Measurements from ENCODE around the gene PLEKHH2. TPM values are rescaled to one million over a fixed set of nuclear protein-coding genes. Genes with fewer than 3 reads are reported as not detected.

PLEKHH2 gene
- total and polyA plus RNA-seq, 12 donors: 0.23 to 3.1 (median 1.2) TPM

DNA sequence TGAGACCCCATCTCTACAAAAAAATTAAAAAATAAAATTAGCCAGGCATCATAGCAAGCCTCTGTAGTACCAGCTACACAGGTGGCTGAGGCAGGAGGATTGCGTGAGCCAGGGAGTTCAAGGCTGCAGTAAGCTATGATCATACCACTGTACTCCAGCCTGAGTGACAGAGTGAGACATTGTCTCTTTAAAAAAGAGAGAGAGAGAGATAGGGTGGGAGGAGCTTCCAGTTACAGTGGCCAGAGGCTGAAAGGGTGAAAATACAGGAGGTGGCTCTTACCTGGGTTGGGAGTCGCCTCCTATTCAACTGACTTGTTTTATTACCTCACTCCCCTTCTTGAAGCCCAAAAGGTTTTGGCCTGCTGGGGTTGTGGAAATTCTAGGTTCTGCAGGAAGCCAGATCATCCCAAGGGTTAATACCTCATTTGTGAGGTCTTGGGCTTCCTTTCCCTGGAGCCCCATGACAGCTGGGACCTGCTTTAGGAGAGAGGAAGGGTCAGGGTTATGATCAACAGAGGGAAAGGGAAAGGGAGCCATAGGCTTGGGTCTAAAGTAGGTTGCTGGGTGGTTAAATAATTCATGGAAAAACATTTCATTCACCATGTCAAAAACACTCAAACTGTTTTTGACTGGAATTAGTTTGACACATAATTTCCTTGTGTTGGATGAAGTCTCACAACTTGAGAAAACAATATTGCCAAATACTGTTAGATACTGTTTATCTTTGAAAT is 154.1 kb downstream of the PLEKHH2 start:
- WGBS, 2 donors: 93 to 100% methylated on average over 2 of the region's 2 CpGs
- Histone ChIP-seq H3K27me3 (no peaks in the 10 kb centered on the region), H3K4me3 (no peak overlapping the region), H3K27ac (peak overlapping the region in 2 of 10 donors; percentile 16 to 38), H3K36me3 (peaks cover 0 to 93% (median 12%) of the 10 kb centered on the region in 9 donors), H3K4me1 (no peaks in the 10 kb centered on the region), H3K9me3 (no peaks in the 10 kb centered on the region)
- intact Hi-C loops (cut with DNase I): no loop called here
- TF ChIP-seq, protein P1, sequence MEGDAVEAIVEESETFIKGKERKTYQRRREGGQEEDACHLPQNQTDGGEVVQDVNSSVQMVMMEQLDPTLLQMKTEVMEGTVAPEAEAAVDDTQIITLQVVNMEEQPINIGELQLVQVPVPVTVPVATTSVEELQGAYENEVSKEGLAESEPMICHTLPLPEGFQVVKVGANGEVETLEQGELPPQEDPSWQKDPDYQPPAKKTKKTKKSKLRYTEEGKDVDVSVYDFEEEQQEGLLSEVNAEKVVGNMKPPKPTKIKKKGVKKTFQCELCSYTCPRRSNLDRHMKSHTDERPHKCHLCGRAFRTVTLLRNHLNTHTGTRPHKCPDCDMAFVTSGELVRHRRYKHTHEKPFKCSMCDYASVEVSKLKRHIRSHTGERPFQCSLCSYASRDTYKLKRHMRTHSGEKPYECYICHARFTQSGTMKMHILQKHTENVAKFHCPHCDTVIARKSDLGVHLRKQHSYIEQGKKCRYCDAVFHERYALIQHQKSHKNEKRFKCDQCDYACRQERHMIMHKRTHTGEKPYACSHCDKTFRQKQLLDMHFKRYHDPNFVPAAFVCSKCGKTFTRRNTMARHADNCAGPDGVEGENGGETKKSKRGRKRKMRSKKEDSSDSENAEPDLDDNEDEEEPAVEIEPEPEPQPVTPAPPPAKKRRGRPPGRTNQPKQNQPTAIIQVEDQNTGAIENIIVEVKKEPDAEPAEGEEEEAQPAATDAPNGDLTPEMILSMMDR (IDR thresholded peaks at IDR 0.05): no peak
- DNase-seq (no peak), ATAC-seq (no peak)

DNA sequence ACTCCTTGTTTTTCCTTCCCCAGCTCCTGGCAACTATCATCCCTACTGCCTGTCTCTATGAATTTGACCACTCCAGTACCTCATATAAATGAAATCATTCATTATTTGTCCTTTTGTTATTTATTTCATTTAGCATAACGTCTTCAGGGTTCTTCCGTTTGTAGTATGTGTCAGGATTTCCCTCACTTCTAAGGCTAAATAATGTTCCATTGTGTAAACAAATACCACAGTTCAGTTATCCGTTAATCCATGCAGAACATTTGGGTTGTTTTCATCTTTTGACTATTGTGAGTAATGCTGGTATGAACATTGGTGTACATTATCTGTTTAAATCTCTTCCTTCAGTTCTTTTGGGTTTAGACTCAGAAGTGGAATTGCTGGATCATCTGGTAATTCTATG is 155.6 kb downstream of the PLEKHH2 start:
- no peaks in the 10 kb centered on the region for H3K9me3 ChIP-seq
- no peak for DNase-seq
- no peak overlapping the region for H3K4me3 ChIP-seq
- no peak for ATAC-seq
- H3K4me1 ChIP-seq: no peaks in the 10 kb centered on the region
- 93 to 95% methylated on average over 3 of the region's 3 CpGs for WGBS, 2 donors
- H3K27me3 ChIP-seq: no peaks in the 10 kb centered on the region
- H3K27ac ChIP-seq: no peak overlapping the region
- intact Hi-C loops (cut with DNase I): no loop called here
- TF ChIP-seq, protein P1 (IDR thresholded peaks at IDR 0.05): no peak
- peaks cover 0 to 92% (median 12%) of the 10 kb centered on the region in 9 donors for H3K36me3 ChIP-seq

DNA sequence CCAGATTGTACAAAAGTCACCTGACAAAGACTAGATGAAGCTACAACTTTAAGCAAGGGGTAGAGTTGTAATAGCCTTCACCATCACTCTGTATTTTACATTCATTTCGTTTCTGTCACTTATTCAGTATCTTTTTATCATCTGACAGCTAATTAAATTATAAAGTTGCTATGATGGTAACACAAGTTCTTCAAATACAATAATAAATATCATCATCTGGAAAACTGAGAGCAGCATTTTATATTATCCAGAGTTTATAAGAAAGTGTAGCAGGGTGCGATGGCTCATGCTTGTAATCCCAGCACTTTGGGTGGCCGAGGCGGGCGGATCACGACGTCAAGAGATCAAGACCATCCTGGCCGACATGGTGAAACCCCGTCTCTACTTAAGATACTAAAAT is 157.9 kb downstream of the PLEKHH2 start:
- peaks cover 0 to 78% (median 6%) of the 10 kb centered on the region in 9 donors for H3K36me3 ChIP-seq
- 92 to 97% methylated on average over 9 of the region's 9 CpGs for WGBS, 2 donors
- TF ChIP-seq, protein P1 (IDR thresholded peaks at IDR 0.05): no peak

DNA sequence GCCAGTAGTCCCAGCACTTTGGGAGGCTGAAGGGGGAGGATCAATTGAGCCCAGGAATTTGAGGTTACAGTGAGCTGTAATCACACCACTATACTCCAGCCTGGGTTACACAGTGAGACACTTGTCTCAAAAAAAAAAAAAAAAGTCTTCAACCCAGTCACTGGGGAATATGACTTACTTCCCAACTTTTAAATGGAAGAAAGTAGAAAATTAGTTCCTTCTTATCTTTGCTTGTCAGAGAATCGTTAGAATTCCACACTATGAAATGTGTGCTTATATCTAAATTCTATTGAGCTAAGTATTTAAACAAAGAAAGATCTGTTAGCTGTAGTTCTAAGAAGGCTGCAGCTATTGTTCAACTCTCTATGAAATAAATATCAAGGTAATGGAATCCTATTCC is 159.1 kb downstream of the PLEKHH2 start:
- TF ChIP-seq, protein P1 (IDR thresholded peaks at IDR 0.05): no peak
- Histone ChIP-seq H3K27ac (no peak overlapping the region), H3K4me1 (no peaks in the 10 kb centered on the region), H3K9me3 (no peaks in the 10 kb centered on the region), H3K36me3 (peaks cover 0 to 66% (median 5%) of the 10 kb centered on the region in 9 donors), H3K4me3 (no peak overlapping the region), H3K27me3 (no peaks in the 10 kb centered on the region)
- 49 to 68% methylated on average over 1 of the region's 1 CpG for WGBS, 2 donors
- ATAC-seq: no peak
- no peak for DNase-seq
- intact Hi-C loops (cut with DNase I): no loop called here

More for the DNA sequence above, 157.9 kb downstream of the PLEKHH2 start:
- ATAC-seq (no peak), DNase-seq (no peak)
- no peaks in the 10 kb centered on the region for H3K9me3 ChIP-seq
- H3K27me3 ChIP-seq: no peaks in the 10 kb centered on the region
- no peaks in the 10 kb centered on the region for H3K4me1 ChIP-seq
- no peak overlapping the region for H3K4me3 ChIP-seq
- no peak overlapping the region for H3K27ac ChIP-seq
- intact Hi-C loops (cut with DNase I): no loop called here
